Activated CD8-positive, alpha-beta memory T cell treated with anti-CD3 and anti-CD28 coated beads, Interleukin-2, amount 50 U/mL, for 1 hour (primary cell): ENCODE results near the gene GPD1L.
A peak's percentile ranks its signal among the peaks of the same experiment; 100 is the strongest.

Experiments used
- DNase-seq: peaks from one replicate; pipeline ENCODE4 v3.0.0-alpha.2; 2020; ENCODE audit errors: extremely low read depth

GPD1L gene

GRCh38 chr3:32137870-32138269 lies 31.4 kb downstream of the GPD1L start:
- DNase-seq: no peak

GRCh38 chr3:32138545-32139104 lies 32.2 kb downstream of the GPD1L start:
- no peak for DNase-seq

- DNase-seq: no peak
These were observed 34.5 kb downstream of the GPD1L start for GRCh38 chr3:32140943-32141342.

- peak; percentile 14 for DNase-seq
These were observed 37.7 kb downstream of the GPD1L start for GRCh38 chr3:32143849-32144757.

GRCh38 chr3:32146746-32147211 lies 40.4 kb downstream of the GPD1L start:
- no peak for DNase-seq

GRCh38 chr3:32147509-32147908 lies 41.1 kb downstream of the GPD1L start:
- no peak for DNase-seq

GRCh38 chr3:32147933-32148332 lies 41.5 kb downstream of the GPD1L start:
- DNase-seq: no peak

- DNase-seq: no peak
These were observed 41.9 kb downstream of the GPD1L start for GRCh38 chr3:32148351-32148750.

GRCh38 chr3:32153414-32154204 lies 47.2 kb downstream of the GPD1L start:
- DNase-seq: no peak

- no peak for DNase-seq
These were observed 47.8 kb downstream of the GPD1L start for GRCh38 chr3:32154205-32154579.

GRCh38 chr3:32155117-32155516 lies 48.7 kb downstream of the GPD1L start:
- DNase-seq: no peak

GRCh38 chr3:32157600-32158264 lies 51.3 kb downstream of the GPD1L start:
- no peak for DNase-seq

GRCh38 chr3:32160706-32161214 lies 54.3 kb downstream of the GPD1L start:
- DNase-seq: no peak

GRCh38 chr3:32165442-32165841 lies 59.0 kb downstream of the GPD1L start:
- DNase-seq: no peak

GRCh38 chr3:32166654-32167053 lies 60.2 kb downstream of the GPD1L start:
- no peak for DNase-seq

- no peak for DNase-seq
These were observed 66.0 kb downstream of the GPD1L start for GRCh38 chr3:32172420-32172819.

- DNase-seq: peak; percentile 16
These were observed 69.3 kb downstream of the GPD1L start for GRCh38 chr3:32175607-32176197.

GRCh38 chr3:32176989-32177701 lies 70.7 kb downstream of the GPD1L start:
- DNase-seq: peak; percentile 25

GRCh38 chr3:32177702-32178198 lies 71.3 kb downstream of the GPD1L start:
- no peak for DNase-seq

- DNase-seq: no peak
These were observed 73.8 kb downstream of the GPD1L start for GRCh38 chr3:32180141-32180784.
